IPS DF 4.7 (cell line): ENCODE measurements around the gene LRRC70.
"Not testable (repeated sequence)": the region's sequence is repeated elsewhere in the genome, so short reads cannot be mapped to it uniquely, and the experiment has no call there.

Experiments used
- DNase-seq: peaks from one replicate; pipeline ENCODE4 v3.0.0-alpha.2; 2013; ENCODE audit warnings: low spot score; ENCODE audit errors: extremely low read depth

The LRRC70 gene

GRCh38 chr5:62605638-62606037, 27.0 kb downstream of the LRRC70 start:
- no peak for DNase-seq

DNA sequence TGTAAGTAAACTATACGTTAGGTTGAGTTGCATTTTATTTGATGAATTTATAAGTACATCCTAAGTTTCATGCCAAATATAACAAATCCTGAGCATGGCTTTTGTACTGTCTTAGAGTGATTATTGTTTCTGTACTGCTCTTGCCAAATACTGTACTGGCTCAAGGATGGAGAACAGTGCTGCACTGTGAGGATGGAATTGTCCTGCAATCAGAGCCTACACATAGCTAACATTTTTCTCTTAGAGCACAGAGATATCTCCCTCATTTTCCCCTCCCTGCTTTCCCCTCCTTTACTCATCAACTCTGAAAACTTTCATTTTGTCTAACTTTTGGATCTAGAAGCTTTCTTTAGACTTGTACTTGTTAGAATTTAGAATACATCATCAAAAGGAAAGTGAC, 28.3 kb downstream of the LRRC70 start:
- DNase-seq, result no peak

- no peak for DNase-seq
Measured at GRCh38 chr5:62607615-62608014, 29.0 kb downstream of the LRRC70 start.

DNA sequence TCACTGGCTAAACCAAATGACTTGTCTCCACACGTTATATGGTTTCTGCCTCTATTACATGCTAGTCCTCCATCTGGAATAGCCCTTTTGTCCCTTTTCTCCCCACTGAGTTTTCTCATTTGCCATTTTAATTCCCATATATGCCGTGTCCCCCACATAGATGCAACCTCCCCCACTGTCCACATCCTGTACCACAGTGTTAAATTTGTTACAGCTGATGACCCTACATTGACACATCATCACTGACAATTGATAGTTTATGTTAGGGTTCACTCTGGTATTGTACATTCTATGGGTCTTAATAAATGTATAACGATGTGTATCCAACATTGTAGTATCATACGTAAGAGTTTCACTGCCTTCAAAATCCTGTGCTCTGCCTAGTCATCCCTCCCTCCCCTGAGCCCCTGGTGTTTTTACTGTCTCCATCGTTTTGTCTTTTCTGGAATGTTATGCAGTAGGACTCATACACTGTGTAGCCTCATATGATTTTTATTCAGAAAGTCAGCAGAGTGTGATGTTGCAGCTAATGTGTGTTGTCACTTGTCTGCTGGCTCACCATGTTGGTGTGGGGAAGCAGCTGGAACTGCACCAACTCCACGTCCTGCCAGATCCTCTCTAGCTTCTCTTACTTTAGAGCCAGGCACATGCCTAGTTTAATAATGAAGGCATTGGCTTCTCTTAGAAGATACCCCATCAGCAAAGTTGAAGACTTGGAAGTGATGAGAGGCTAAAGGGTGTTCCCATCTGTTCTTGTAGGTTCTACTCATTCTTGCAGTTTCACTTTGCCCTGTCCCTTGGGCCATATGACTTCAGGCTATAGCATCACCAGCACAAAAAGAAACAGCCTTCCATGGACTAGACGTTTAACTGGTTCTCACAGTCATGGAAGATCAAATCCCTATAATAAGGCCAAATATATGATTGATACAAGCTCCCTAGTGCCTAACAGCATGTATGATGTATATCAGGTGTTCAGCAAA, 30.2 kb downstream of the LRRC70 start:
- DNase-seq, result no peak

DNA sequence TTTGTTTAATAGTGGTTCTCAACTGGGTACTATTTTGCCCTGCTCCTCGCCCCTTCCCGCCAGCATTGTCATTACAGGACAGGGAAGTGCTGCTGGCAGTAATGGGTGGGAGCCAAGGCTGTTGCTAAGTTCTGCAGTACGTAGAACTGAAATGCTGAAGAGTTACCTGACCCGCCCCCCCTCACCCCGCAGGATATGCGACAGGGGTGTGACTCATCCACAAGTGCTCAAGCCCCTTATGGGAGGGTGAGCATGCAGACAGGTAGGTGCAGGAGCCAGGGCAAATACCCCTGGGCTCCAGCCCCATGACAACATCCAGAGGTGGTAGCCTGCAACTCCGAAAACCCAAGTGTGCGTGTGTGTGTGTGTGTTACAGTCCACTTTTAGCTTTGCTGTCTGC, 35.7 kb downstream of the LRRC70 start:
- DNase-seq, result no peak

GRCh38 chr5:62616615-62617277, 38.1 kb downstream of the LRRC70 start:
- DNase-seq, result no peak

DNA sequence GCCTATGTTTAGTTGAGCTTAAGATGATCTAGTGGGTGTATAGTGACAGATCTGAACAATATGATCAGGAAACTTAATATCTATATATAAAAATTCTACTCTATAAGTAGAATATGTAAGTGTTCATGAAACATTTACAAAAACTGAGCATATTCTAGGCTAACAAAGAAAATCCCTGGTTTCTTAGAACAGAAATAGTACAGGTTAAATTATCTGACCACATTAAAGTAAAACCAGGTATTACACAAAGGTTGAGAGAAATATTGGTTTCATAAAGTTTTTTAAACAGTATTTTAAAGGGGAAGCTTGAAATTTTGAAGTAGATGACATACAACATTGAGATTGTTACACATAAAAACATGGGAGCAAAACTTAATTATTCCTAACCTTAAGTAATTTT, 39.3 kb downstream of the LRRC70 start:
- DNase-seq, result no peak

DNA sequence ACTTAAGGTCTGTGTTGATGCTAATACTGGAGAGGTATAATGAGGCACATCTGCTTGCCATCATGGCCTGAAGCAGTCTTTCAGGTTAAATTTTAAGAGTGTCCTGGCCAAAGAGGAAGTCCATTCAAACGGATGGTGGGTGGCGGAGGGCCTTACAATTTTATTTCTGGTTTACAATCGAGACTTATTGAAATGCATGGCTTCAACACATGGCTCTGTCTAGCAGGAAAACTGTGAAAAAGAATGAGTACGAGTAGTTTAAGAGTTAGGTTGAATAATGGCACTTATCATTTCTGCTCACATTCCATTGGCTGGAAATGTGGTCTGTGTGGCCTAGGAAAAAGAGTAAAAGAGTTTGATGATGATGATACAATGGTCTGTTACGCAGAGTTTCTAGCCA, 42.1 kb downstream of the LRRC70 start:
- no peak for DNase-seq

GRCh38 chr5:62621280-62621679, 42.7 kb downstream of the LRRC70 start:
- DNase-seq, result peak; percentile 60

DNA sequence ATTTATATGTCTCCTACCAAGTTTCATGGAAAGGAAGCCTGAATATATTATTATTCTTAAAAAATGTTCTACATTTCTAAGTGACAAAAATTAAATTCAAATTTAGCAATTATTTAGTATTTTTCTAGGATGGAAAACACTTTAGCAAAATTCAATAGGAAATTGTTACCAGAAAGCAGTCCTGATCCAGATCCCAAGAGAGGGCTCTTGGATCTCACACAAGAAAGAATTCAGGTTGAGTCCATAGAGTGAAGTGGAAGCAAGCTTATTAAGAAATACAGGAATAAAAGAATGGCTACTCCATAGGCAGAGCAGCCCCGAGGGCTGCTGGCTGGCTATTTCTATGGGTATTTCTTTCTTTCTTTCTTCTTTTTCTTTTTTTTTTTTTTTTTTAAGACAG, 44.7 kb downstream of the LRRC70 start:
- no peak for DNase-seq

DNA sequence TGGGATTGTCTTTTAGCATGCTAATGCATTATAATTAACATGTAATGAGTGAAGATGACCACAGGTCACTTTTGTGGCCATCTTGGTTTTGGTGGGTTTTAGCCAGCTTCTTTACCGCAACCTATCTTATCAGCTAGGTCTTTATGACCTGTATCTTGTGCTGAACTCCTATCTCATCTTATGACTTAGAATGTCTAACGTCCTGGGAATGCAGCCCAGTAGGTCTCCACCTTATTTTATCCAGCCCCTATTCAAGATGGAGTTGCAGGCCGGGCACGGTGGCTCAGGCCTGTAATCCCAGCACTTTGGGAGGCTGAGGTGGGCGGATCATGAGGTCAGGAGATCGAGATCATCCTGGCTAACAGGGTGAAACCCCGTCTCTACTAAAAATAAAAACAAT, 45.8 kb downstream of the LRRC70 start:
- not testable (repeated sequence) for DNase-seq

DNA sequence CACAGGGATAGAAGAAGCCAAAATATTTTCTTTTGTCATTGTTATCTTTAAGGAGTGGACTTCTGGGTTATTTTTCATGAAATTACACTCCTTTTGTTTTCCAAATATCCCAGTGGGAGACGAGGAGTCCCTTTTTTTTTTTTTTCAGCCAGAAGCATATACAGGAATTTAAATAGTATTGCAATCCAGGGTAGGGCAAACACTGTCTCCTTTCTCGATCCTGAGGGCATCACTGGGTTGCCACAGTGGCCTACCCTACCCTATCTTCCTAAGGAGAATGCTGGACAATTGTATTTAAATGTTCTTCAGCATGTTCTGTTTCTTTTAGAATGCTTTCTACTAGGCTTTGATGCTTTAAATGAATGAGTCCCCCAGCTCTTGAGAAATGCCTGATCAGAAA, 47.9 kb downstream of the LRRC70 start:
- no peak for DNase-seq

- DNase-seq, result no peak
Measured at GRCh38 chr5:62627121-62627520, 48.5 kb downstream of the LRRC70 start.

DNA sequence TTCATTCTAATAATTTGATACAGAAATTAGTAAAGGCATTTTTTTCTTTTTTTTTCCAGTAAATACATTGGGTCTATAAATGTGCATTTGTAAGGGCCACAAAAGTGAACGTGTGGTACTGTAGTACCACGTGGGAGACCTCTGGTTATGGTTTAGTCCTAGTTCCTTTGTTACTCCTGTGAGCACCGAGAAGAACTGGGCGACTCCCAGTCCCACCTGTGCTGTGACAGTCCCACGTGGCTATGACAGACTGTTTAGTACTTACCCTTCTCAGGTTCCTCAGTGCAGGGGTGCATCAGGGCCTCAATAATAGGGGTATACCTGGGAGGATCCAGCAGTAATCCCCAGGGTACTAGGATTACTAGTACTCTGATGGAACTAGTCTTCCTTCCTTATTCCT, 49.3 kb downstream of the LRRC70 start:
- DNase-seq, result no peak
